Peyer's patch (tissue), 4 donors: Measurements from ENCODE around the gene CYP2U1.

ENCODE experiments used
- POLR2A ChIP-seq, 2 donors: fragments of 450-650 bp; IDR thresholded peaks; one replicate each; pipeline ENCODE4 v1.5.1; 2017; ENCODE audit warnings: antibody characterized with exemption in 2 of 2, mild to moderate bottlenecking in 2 of 2, moderate library complexity in 2 of 2
- TF ChIP-seq, protein P1 (sequence below), 6 experiments: fragments of 450-650 bp in 4 of 6; fragments of 200-600 bp in 2 of 6; sonication (generic) in 1 of 6; IDR thresholded peaks; one replicate each; pipeline ENCODE4 v1.5.1; 2017 to 2019; ENCODE audit warnings: antibody characterized with exemption in 6 of 6, mild to moderate bottlenecking in 3 of 6, moderate library complexity in 1 of 6

DNA sequence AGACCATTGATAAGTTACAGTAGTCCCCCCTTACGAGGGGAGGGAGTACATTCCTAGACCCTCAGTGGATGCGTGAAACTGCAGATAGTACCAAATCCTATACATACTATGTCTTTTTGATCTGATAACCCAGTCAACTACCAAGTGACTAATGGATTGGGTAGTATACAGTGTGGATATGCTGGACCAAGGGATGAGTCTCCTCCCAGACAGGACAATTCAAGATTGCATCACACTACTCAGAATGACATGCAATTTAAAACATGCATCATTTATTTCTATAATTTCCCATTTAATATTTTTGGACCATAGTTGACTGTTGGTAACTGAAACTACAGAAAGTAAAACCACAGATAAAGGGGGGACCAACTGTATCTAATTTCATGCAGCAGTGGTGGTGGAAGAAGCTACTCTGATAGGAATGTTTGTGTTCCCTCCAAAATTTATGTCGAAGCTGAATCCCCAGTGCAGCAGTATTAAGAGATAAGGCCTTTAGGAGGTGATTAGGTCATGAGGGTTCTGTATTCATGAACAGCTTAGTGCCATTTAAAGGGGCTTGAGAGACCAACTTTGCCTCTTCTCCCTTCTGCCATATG is 70.3 kb downstream of the CYP2U1 start:
- TF ChIP-seq, protein P1, sequence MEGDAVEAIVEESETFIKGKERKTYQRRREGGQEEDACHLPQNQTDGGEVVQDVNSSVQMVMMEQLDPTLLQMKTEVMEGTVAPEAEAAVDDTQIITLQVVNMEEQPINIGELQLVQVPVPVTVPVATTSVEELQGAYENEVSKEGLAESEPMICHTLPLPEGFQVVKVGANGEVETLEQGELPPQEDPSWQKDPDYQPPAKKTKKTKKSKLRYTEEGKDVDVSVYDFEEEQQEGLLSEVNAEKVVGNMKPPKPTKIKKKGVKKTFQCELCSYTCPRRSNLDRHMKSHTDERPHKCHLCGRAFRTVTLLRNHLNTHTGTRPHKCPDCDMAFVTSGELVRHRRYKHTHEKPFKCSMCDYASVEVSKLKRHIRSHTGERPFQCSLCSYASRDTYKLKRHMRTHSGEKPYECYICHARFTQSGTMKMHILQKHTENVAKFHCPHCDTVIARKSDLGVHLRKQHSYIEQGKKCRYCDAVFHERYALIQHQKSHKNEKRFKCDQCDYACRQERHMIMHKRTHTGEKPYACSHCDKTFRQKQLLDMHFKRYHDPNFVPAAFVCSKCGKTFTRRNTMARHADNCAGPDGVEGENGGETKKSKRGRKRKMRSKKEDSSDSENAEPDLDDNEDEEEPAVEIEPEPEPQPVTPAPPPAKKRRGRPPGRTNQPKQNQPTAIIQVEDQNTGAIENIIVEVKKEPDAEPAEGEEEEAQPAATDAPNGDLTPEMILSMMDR (IDR thresholded peaks at IDR 0.05), result no peak
- TF ChIP-seq POLR2A (IDR thresholded peaks at IDR 0.05), result no peak
